Stimulated activated CD8-positive, alpha-beta memory T cell treated with anti-CD3 and anti-CD28 coated beads, Interleukin-2, amount 100 ng/mL, for 48 hours (primary cell): ENCODE measurements around the gene TBX19.

ENCODE experiments used
- DNase-seq, 2 donors: peaks; one replicate each; pipeline ENCODE4 v3.0.0-alpha.2; 2020; ENCODE audit warnings: low read depth in 2 of 2

The TBX19 gene

DNA sequence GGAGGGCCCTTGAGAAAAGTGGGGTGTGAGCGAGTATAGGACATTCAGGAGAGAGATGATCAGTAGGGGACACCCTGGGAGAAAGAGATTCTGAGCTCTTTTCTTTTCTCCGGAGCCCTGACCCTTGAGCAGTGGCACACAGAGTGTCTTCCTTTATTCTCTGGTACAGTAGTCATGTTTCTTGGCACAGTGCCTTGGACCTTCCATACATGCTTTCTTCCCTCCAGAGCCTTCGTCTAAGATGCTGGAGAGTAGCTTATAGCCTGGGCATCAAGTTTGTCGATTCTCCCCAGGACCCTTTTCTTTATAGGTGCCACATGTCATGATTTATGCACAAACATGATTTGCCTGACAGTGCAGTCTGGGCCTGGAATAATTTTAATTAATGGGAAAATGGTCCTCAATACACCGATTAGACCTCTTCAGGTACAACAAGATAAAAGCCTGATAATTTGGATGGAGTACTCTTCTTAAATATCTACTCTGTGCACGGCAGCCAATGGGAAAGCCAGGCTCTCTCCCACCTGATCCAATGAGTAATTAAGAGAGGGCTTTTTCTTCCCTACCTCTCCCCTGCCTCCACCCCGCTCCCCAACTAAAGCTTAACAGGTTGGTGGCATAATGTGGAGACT lies at the start of gene TBX19:
Gene TBX19, plus strand, starts transcription at position 582 of the 632 bp plus-strand sequence. CDS start 214 bp downstream, outside the sequence.
- DNase-seq, result no peak

DNA sequence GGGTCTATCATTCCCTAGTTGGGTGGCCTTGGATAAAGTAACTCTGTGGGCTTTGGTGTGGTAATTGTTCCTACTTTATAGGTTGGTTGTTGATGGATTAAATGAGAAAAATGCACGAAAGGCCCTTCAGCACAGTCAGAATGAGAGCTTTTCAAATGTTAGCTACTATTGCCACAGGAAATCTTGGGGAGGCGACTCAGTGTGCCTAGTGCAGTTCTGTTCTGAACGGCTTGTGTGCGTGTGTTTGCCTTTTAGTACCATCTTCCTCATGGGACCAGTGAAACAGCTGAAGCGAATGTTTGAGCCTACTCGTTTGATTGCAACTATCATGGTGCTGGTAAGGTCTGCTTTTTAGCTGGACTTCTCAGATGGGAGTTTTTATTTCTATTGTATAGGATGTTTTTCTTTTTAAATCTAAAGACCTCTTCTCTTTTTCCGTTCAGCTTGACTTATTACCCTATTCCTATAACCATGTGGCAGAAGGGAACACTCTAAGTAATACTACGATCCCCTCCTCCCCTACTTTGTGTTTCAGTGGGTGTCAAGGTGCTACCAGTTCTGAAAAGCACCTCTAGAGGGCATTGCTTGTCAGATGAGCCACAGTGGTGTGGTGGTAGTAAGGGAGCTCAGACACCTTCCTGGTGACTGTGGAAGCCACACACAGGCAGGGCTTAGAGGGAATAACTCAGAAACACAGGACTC lies 45.7 kb upstream of the TBX19 start:
- no peak for DNase-seq

DNA sequence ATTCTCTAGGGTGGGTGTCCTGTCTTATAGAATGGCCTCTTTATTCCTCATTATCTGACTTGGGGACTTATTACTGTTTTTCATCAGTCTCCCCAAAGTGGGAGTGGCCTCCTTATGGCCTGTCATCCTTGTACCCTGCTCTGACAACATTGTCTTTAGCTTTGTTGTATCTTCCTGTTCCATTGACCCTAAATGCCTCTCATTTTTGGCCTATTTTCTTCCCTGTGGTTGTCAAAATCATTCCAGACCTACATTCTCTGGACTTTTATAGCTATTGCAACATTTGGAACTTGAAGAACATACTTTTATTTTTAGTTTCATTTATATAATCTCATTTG lies 45.2 kb upstream of the TBX19 start:
- no peak for DNase-seq

DNA sequence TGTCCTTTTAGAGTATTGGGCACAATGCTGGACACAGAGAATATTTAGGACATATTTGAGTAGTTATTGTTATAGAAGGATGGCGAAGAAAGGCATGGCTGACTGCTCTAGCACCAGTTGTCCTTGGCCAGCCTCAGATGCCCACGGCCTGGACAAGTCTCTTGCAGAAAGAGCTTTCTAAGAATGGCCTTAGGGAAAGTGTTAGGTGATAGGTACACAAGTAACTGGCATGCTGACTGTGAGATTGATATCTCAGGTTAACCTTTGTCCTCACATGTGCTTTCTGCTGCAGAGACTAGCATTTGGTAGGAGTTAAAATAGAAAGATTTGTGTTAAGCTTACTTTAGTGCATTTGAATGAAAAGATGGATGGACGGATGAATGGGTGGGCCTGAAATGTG lies 44.7 kb upstream of the TBX19 start:
- DNase-seq, result no peak

DNA sequence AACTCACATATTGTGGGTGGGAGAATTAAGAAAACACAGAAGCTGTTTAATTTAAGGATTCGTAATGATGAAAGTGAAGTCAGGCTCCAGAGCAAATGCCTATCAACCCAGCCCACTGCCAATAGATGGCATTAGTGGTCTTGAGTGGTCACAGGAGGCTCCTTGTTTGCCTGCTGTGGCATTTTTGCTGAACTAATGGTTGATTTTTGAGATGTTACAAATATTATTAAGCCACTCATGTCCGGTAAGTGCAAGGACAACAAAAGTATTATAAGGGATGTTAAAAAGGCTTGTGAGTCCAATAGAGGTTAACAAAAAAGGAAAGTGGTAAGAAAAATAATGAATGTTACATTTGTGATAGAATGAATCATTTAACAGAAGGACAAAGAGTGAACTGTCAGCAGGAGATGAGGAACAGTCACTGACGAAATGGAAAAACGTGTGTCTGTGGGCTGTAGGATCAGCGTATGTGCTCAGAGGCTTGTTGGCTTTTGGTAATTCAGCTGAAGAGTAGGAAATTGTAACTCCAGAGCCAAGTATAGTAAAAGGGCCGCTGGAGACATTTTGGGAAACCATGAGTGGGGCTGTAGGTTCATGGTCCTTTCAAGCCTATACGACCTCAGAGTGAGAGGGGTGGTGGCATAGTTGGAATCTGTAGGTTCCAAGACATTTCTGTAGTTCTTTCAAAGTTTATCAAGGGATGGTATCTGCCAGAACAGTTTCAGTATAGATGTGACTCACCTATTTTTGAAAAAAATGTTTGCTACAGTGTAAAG lies 43.7 kb upstream of the TBX19 start:
- DNase-seq, result peak in 1 of 2 donors; percentile 11

DNA sequence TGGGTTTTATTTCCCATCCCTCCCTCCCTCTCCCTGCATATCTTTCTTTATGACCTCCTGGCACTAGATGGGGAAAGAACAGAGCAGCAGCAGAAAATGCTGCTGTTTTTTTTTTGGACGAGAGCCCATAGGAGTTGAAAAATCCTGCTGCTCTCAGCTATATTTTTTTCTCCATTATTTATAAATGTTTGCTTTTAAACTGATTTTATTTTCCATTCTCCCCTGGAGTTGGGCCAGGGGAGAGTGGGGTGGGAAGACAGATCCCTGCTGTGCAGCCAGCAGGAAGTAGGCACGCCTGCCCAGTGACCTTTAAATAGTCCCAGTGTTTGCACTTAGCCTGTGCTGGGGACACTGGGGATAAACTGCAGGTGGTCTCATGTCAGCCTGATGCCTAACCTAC lies 37.5 kb upstream of the TBX19 start:
- no peak for DNase-seq

DNA sequence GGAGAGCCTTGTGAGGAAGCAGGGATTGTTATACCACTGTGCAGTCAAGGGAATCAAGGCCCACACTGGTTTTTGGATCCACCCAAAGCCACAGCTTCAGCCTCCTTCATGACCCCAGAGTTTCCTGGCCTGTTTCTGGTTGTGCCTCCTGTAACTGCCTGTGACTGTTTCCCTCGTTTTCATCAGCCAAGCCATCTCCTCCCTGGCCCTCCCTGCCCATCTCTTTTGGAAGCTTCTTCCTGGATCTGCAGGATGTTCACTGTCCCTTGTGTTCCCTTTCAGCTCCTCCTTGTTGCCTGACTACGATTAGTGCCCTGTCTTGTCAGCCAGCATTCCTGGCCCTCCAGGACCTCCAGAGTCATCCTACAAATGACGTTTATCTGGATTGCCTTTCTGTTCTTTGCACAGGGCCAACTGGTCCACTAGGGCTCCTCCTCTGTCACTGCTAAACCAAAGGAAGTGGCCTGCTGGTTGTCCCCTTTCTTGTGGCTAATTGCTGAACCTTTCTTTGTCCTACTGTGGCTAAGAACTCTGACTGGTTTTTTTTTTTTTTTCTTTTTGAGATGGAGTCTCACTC lies 37.0 kb upstream of the TBX19 start:
- DNase-seq, result no peak

DNA sequence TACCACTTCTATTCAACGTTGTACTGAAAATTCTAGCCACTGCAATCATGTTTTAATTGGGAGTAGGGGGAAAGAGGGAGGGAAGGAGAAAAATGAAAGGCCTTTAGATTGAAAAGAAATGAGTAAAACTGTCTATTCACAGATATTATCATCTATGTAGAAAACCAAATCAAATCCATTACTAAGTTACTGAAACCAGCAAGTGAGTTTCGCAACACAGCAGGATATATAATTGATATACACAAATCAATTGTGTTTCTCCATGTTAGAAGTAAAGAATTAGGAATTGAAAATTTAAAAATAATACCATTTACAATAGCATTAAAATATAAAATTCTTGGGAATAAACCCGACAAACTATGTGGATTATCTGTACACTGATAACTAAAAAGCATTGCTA lies 35.6 kb upstream of the TBX19 start:
- DNase-seq, result no peak

DNA sequence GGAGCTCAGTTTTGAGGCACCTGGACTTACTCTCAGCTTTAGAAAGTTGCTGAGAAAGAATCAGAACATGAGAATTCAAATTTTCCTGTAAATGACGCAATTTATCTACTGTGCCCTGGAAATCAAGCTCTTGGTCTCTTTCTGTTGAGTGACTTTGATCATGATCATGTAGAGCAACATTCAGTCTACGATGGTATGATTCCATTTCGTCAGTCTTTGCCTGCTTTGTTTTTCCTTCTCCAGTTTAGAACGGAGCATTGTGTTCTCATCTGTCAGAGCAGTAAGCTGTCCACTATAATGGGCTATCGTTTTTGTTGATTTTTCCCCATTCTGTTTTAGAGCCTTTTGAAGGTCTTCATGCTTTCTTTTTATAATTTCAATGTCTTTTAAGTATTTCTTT lies 34.2 kb upstream of the TBX19 start:
- no peak for DNase-seq

DNA sequence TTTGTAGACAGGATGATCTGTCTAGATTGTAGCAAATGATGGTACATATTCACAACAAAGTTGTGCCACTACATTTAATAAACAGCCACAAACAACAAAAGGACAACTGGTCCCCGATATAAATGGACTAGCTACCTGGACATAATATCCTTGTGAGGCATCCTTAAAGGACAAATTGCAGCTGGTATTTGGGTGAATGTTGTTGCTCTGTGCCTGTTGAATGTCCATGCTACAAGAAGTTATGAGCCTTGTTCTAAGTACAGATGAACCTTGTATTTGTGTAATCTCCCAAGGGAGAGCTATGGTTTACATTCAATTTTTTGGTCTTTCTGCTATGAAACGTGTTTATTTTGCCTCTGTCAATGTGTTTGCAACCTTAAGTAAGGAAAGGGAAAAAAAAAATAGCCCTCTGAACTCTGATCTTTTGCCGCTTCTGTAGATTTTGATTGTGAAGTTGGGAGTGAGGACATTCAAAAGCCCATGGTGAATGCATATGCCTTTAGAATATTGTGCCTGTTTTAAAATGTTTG lies 28.4 kb upstream of the TBX19 start:
- no peak for DNase-seq

DNA sequence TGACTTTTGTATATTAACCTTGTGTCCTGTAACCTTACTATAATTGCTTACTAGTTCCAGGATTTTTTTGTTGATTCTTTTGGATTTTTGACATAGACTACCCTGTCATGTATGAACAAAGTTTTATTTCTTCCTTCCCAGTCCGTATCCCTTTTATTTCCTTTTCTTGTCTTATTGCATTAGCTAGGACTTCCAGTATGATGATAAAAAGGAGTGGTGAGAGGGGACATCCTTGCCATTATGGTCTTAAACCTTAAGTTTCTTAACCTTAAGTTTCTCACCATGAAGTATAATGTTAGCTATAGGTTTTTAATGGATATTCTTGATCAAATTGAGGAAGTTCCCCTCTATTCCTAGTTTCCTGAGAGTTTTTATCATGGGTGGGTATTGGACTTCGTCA lies 24.5 kb upstream of the TBX19 start:
- no peak for DNase-seq

DNA sequence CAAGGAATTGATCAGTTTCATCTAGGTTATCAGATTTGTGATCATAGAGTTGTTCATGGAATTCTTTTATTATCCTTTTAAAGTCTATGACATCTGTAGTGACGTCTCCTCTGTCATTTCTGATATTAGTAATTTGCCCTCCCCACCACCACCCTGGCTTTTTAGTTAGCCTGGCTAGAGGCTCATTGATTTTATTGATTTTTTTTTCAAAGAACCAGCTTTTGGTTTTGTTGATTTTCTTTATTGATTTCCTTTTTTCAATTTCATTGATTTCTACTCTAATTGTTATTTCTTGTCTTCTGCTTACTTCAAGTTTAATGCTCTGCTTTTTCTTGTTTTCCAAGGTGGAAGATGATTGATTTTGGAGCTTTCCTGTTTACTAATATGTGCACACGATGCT lies 23.3 kb upstream of the TBX19 start:
- no peak for DNase-seq

DNA sequence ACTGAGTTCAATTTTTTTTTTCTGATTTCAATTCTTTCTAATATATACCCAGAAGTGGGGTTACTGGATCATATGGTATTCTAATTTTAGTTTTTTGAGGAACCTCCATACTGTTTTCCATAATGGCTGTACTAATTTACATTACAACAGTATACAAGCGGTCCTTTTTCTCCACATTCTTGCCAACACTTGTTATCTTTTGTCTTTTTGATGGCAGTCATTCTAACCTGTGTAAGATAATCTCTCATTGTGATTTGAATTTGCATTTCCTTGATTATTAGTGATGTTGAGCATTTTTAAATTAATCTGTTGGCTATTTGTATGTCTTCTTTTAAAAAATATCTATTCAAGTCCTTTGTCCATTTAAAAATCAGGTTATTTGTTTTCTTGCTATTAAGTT lies 21.1 kb upstream of the TBX19 start:
- DNase-seq, result no peak

DNA sequence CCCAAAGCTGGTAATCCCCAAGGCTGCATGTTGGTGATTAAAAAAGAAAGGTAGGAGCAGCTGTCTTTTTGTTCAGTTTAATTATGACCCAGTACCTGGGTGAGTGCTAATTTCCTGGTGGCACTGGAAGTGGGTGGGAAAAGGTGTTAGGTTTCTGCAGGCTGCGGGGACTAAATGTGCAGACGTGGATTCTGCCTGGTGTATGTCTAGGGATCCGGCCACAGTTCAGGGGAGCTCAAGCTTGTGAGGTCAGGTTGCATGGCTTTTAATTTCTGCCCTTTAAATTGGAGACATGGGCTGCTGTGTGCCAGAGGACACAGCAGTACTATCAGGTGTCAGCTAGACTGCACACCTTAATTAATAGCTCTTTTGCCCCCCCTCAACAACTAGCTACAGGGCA lies 20.3 kb upstream of the TBX19 start:
- no peak for DNase-seq

DNA sequence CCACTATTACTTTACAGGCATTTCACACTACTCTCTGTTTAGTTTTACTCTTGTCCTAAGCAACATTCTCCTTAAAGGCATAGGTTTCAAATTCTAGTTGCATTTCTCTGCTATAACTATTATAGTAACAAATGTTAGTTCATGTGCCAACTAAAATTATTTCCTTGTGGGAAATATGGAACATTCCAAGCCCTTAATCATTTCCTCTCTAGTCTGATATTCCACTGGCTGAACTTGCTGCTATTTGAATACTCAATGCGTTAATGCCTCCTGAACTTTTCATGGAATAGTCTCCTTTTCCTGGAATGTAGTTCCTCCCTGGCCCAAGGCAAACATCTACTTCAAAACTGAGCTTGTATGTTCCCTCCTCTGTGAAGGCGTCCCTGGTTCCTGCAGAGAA lies 19.3 kb upstream of the TBX19 start:
- no peak for DNase-seq

DNA sequence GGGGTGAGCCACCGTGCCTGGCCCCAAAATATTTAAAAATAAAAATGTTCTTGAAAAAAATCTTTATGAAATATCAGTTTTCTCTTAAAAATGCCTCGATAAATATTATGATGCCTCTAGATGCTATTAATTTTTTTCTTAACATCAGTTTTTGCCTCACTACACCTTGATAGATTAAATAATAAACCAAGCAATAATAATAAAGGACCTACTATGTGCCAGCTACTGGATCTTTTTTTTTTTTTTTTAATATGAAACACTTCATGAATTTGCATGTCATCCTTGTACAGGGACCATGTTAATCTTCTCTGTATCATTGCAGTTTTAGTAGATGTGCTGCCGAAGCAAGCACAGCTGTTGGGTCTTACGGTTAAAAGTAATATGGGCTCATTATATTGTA lies 17.5 kb upstream of the TBX19 start:
- DNase-seq, result no peak

DNA sequence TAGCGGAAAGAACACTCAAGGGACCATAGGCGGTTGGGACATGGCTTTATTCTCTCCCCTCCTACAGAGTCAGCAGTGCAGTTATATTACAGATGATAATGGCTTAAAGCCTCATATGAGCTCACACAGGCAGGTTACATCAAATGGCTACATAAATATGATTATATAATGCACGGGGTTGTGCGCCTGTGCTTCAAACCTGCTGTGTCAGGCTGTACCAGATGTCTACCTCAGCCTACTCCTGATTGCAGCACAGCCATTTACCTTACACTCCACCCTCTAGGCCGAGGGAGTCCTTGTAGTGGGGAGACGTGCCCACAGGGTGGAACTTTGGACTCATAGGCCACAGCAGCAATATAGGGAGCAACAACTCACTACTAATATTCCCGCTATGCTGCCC lies 16.4 kb upstream of the TBX19 start:
- DNase-seq, result no peak

DNA sequence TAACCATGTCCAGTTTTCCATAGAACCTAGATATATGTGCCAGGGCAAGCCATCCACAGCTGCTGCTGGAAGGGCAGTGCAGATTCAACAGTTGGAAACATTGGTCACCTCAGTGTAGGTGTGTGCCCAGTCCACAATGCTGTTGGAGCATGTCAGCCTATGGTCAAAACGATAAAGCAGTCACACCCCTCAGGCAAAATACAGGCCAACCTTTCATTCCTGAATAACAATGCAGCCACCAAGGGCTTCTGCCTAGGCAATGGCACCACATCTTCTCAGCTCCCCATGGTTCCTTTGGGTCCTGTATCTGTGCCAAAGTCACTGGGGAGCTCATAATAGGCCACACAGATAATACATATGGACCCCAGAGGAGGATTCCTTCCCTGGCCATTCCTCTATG lies 15.1 kb upstream of the TBX19 start:
- no peak for DNase-seq

DNA sequence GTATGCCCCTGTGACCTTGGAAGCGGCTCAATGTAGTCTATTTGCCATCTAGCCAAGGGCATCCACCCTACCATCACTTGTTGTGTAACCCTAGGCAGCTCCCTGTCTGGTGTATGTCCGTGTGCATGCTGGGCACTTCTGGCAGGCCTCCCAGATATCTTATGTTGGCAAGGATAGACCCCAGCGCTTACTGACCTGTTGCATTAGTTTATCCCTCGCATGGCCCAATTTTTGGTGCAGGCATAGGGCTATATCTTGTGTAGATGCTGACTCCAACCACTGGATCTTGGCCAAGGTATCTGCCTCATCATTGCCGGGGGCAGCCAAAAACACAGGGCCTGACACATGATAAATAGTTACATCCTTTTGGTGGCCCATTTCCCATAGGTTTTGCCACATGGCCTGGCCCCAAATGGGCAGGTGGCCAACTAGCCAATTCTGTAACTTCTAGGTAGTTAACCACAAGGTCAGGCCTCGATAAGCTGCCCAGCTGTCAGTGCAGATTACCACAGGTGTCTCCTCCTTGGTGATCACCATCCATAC lies 14.0 kb upstream of the TBX19 start:
- no peak for DNase-seq

DNA sequence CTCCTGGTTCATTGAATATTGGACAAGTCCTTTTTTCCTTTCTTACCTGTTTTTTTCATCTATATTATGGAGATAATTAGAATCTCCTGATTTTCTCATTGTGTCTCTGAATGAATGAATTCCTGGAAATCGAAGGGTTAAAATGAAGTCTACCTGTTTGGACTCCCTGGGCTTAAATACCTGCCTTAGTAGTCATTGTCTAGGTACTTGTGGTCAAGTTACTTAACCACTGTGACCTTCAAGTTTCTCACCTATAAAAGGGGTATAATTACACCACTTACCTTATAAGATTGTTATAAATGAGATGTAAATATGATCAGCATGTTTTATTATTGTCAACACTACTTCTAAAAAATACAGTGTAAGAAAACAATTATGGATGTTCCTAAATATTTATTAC lies 9.0 kb upstream of the TBX19 start:
- no peak for DNase-seq

DNA sequence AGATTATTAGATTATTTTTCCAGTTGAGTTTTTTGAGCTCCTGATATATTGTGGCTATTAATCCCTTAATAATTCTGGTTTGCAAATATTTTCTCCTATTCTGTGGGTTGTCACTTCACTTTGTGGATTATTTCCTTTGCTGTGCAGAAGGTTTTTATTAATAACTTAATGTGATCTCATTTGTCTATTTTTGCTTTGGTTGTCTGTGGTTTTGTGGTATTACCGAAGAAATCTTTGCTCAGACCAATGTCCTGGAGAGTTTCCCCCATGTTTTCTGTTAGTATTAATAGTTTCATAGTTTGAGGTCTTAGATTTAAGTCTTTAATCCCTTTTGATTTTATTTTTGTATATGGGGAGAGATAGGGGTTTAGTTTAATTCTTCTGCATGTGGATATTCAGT lies 7.1 kb upstream of the TBX19 start:
- no peak for DNase-seq

DNA sequence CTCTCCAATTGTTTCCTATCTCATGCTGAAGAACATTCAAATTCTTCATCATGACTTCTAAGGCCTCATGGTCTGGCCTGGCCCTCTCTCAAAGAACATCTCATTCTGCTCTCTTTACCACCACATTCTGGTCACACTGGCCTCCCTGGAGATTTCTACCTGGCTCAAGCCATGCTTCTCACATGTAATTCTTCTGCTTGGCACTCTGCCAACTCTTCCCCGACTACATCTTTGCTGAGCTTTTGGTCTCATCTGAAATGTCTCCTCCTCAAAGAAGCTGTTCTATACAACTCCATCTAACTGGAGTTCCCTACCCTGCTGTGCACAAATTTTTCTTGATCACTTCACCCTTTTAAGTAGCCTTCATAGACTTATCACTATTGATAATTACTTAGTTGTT lies 1.4 kb upstream of the TBX19 start:
- no peak for DNase-seq
